ENCODE measurements around the gene MCC.
"Not testable (repeated sequence)": the region's sequence is repeated elsewhere in the genome, so short reads cannot be mapped to it uniquely, and the experiment has no call there.

MCC gene

GRCh38 chr5:113084402-113085083, 403.7 kb downstream of the MCC start:
- DNase-seq (ENCODE audit: low read depth in 2 of 2): no peak

GRCh38 chr5:113083481-113083880, 404.8 kb downstream of the MCC start:
- no peak for DNase-seq (ENCODE audit: low read depth in 2 of 2)

GRCh38 chr5:113082547-113082905, 405.7 kb downstream of the MCC start:
- no peak for DNase-seq (ENCODE audit: low read depth in 2 of 2)

- no peak for DNase-seq (ENCODE audit: low read depth in 2 of 2)
Measured at GRCh38 chr5:113081881-113082546, 406.2 kb downstream of the MCC start.

GRCh38 chr5:113081091-113081839, 407.0 kb downstream of the MCC start:
- no peak for DNase-seq (ENCODE audit: low read depth in 2 of 2)

GRCh38 chr5:113076649-113077048, 411.6 kb downstream of the MCC start:
- not testable (repeated sequence) for DNase-seq (ENCODE audit: low read depth in 2 of 2)

- DNase-seq (ENCODE audit: low read depth in 2 of 2): no peak
Measured at GRCh38 chr5:113075019-113075418, 413.2 kb downstream of the MCC start.

GRCh38 chr5:113073629-113074034, 414.6 kb downstream of the MCC start:
- DNase-seq (ENCODE audit: low read depth in 2 of 2): not testable (repeated sequence)

- no peak for DNase-seq (ENCODE audit: low read depth in 2 of 2)
Measured at GRCh38 chr5:113071401-113071800, 416.9 kb downstream of the MCC start.

GRCh38 chr5:113070901-113071300, 417.4 kb downstream of the MCC start:
- DNase-seq (ENCODE audit: low read depth in 2 of 2): no peak

GRCh38 chr5:113068559-113068958, 419.7 kb downstream of the MCC start:
- no peak for DNase-seq (ENCODE audit: low read depth in 2 of 2)

- DNase-seq (ENCODE audit: low read depth in 2 of 2): no peak
Measured at GRCh38 chr5:113067635-113068344, 420.5 kb downstream of the MCC start.

- DNase-seq (ENCODE audit: low read depth in 2 of 2): no peak
Measured at GRCh38 chr5:113065626-113066025, 422.6 kb downstream of the MCC start.

GRCh38 chr5:113064806-113065205, 423.4 kb downstream of the MCC start:
- DNase-seq (ENCODE audit: low read depth in 2 of 2): no peak

GRCh38 chr5:113063927-113064326, 424.3 kb downstream of the MCC start:
- DNase-seq (ENCODE audit: low read depth in 2 of 2): no peak

GRCh38 chr5:113062869-113063508, 425.3 kb downstream of the MCC start:
- DNase-seq (ENCODE audit: low read depth in 2 of 2): no peak

GRCh38 chr5:113061846-113062780, 426.1 kb downstream of the MCC start:
- peak; percentile 73 to 75 for DNase-seq (ENCODE audit: low read depth in 2 of 2)

GRCh38 chr5:113060408-113061025, 427.7 kb downstream of the MCC start:
- DNase-seq (ENCODE audit: low read depth in 2 of 2): no peak

- peak; percentile 84 to 85 for DNase-seq (ENCODE audit: low read depth in 2 of 2)
Measured at GRCh38 chr5:113059232-113060040, 428.8 kb downstream of the MCC start.

Measured in fibroblast of skin of left quadriceps (primary cell).